SU-DHL-6 (cell line): Measurements from ENCODE around the gene RFTN1.

Experiments used
- H2AFZ ChIP-seq: fragments of 200-600 bp; sonication (generic); 2 replicates; pipeline ENCODE4 v1.6.1; 2014; ENCODE audit warnings: low read depth, mild to moderate bottlenecking, moderate library complexity, mixed read lengths, antibody characterized with exemption, low read length; ENCODE audit not compliant: severe bottlenecking
- H3F3A ChIP-seq: fragments of 200-600 bp; shearing (Covaris generic); 2 replicates; pipeline ENCODE4 v1.6.0; 2016; ENCODE audit warnings: antibody characterized with exemption, mild to moderate bottlenecking; ENCODE audit not compliant: insufficient read depth
- H3K27ac ChIP-seq: fragments of 200-600 bp; sonication (generic); 2 replicates; pipeline ENCODE4 v1.5.1; 2016; ENCODE audit warnings: low read depth, mild to moderate bottlenecking, low read length, moderate library complexity, mixed read lengths
- H3K27me3 ChIP-seq: fragments of 200-600 bp; sonication (generic), shearing (Covaris generic); 2 replicates; pipeline ENCODE4 v1.6.0; 2014; ENCODE audit warnings: mild to moderate bottlenecking, low read length
- H3K36me3 ChIP-seq: fragments of 200-600 bp; sonication (generic); 2 replicates; pipeline ENCODE4 v1.6.1; 2014; ENCODE audit warnings: mild to moderate bottlenecking, low read length, mixed read lengths
- H3K4me2 ChIP-seq: fragments of 300-600, 200-600 bp; shearing (Covaris generic), sonication (generic); 2 replicates; pipeline ENCODE4 v1.6.0; 2014; ENCODE audit warnings: low read length, low read depth, mild to moderate bottlenecking; ENCODE audit not compliant: poor library complexity, severe bottlenecking
- H3K4me3 ChIP-seq: fragments of 200-600 bp; sonication (generic); 2 replicates; pipeline ENCODE4 v1.5.1; 2014; ENCODE audit warnings: antibody characterized with exemption, low read length, mild to moderate bottlenecking, mixed read lengths; ENCODE audit not compliant: insufficient read depth, poor library complexity, severe bottlenecking
- H3K79me2 ChIP-seq: fragments of 200-600 bp; sonication (generic); 2 replicates; pipeline ENCODE4 v1.6.1; 2014; ENCODE audit warnings: mild to moderate bottlenecking, low read length, moderate library complexity; ENCODE audit not compliant: insufficient read depth
- H3K9ac ChIP-seq: fragments of 200-600 bp; sonication (generic); 2 replicates; pipeline ENCODE4 v1.7.0; 2014; ENCODE audit warnings: mild to moderate bottlenecking, low read length
- H3K9me2 ChIP-seq: fragments of 200-600 bp; sonication (generic); replicated peaks from 2 replicates; pipeline ENCODE4 v1.6.1; 2014; ENCODE audit warnings: low read length; ENCODE audit not compliant: insufficient read depth
- H3K9me3 ChIP-seq: fragments of 200-600 bp; sonication (generic); 2 replicates; pipeline ENCODE4 v1.6.1; 2014; ENCODE audit warnings: low read length, mixed read lengths; ENCODE audit not compliant: insufficient read depth
- H4K20me1 ChIP-seq: fragments of 200-600 bp; sonication (generic); 2 replicates; pipeline ENCODE4 v1.6.1; 2014; ENCODE audit warnings: low read depth, mild to moderate bottlenecking, antibody characterized with exemption, low read length, moderate library complexity, mixed read lengths
- EZH2phosphoT487 ChIP-seq: fragments of 200-600 bp; sonication (generic), shearing (Covaris generic); conservative IDR thresholded peaks from 2 replicates; pipeline ENCODE4 v1.6.1; 2018; ENCODE audit warnings: mild to moderate bottlenecking, antibody characterized with exemption, low read length, moderate library complexity, mixed read lengths
- TF ChIP-seq, protein P1 (sequence below): fragments of 200-600 bp; sonication (generic); IDR thresholded peaks from one replicate; pipeline ENCODE4 v1.5.1; 2017; ENCODE audit warnings: antibody characterized with exemption, mild to moderate bottlenecking, low read length, moderate library complexity; ENCODE audit not compliant: insufficient read depth, poor library complexity, severe bottlenecking

RFTN1 gene

DNA sequence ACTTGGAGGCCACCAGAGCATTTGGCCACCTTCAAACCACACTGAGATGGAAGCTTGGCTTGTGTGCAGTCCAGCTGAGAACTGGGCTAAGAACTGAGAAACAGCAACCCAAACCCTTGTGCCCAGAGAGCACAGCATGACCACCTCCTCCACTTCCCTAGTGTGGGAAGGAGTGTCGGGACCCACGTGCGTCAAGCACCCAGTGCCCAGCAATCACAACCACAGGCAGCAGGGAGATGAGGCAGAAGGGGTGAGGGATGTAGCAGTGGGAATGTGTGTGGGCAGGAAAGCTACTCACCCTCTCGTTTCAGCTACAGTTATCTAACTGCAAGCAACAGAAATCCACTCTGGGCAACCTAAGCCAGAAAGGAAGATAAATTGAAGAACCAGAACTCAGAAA lies 25.0 kb upstream of the RFTN1 start:
- Histone ChIP-seq H3F3A (no peaks in the 10 kb centered on the region), H3K27me3 (no peaks in the 10 kb centered on the region), H3K9ac (no peak overlapping the region), H3K4me3 (no peak overlapping the region), H4K20me1 (no peaks in the 10 kb centered on the region), H3K4me2 (no peak overlapping the region), H3K9me3 (no peaks in the 10 kb centered on the region), H3K27ac (no peak overlapping the region), H3K36me3 (no peaks in the 10 kb centered on the region), H3K79me2 (no peaks in the 10 kb centered on the region), H2AFZ (no peak overlapping the region), H3K9me2 (no peaks in the 10 kb centered on the region)
- no peak for TF ChIP-seq EZH2phosphoT487
- TF ChIP-seq, protein P1, sequence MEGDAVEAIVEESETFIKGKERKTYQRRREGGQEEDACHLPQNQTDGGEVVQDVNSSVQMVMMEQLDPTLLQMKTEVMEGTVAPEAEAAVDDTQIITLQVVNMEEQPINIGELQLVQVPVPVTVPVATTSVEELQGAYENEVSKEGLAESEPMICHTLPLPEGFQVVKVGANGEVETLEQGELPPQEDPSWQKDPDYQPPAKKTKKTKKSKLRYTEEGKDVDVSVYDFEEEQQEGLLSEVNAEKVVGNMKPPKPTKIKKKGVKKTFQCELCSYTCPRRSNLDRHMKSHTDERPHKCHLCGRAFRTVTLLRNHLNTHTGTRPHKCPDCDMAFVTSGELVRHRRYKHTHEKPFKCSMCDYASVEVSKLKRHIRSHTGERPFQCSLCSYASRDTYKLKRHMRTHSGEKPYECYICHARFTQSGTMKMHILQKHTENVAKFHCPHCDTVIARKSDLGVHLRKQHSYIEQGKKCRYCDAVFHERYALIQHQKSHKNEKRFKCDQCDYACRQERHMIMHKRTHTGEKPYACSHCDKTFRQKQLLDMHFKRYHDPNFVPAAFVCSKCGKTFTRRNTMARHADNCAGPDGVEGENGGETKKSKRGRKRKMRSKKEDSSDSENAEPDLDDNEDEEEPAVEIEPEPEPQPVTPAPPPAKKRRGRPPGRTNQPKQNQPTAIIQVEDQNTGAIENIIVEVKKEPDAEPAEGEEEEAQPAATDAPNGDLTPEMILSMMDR, result no peak

DNA sequence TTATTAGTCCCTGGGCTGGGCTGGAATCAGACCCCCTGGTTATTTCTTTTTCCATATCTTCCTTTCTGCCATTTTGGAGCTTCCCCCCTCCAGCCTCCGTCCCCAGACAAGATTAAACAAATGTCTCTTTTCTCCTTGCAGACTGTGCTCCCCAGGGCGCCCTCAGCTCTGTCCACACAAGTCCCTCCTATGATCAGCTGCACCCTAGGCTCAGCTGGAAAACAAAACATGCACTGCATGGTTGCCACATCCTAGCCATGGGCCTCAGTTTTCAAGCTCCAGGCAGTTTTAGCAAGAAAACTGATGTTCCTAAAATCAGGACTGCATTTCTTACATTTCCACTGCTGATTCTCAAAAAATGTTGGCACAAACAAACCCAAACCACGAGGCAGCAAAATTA lies 23.5 kb upstream of the RFTN1 start:
- Histone ChIP-seq H3K36me3 (no peaks in the 10 kb centered on the region), H3K9ac (no peak overlapping the region), H3K9me2 (no peaks in the 10 kb centered on the region), H4K20me1 (no peaks in the 10 kb centered on the region), H2AFZ (no peak overlapping the region), H3K9me3 (no peaks in the 10 kb centered on the region), H3K79me2 (no peaks in the 10 kb centered on the region), H3F3A (no peaks in the 10 kb centered on the region), H3K27me3 (no peaks in the 10 kb centered on the region), H3K27ac (no peak overlapping the region), H3K4me2 (no peak overlapping the region), H3K4me3 (no peak overlapping the region)
- no peak for TF ChIP-seq EZH2phosphoT487

DNA sequence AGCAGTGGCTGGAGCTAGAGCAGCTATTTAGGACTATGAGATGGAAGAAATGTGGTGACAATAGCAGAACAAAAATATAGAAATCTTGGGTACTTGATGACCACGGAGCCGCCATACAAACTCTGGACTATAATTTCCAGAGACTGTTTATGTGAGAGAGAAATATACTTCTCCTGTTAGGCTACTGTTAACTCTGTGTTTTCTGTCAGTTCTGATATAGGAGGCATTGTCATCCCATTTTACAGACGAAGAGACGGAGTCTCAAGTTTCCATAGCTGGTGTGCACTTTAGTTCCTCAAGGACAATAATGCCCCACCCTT lies 22.8 kb upstream of the RFTN1 start:
- Histone ChIP-seq H3K36me3 (no peaks in the 10 kb centered on the region), H3K9ac (no peak overlapping the region), H3K79me2 (no peaks in the 10 kb centered on the region), H3K4me3 (no peak overlapping the region), H2AFZ (no peak overlapping the region), H3K27me3 (no peaks in the 10 kb centered on the region), H3K9me3 (no peaks in the 10 kb centered on the region), H4K20me1 (no peaks in the 10 kb centered on the region), H3K9me2 (no peaks in the 10 kb centered on the region), H3F3A (no peaks in the 10 kb centered on the region), H3K4me2 (no peak overlapping the region), H3K27ac (no peak overlapping the region)
- TF ChIP-seq EZH2phosphoT487, result no peak
- TF ChIP-seq, protein P1, result no peak

DNA sequence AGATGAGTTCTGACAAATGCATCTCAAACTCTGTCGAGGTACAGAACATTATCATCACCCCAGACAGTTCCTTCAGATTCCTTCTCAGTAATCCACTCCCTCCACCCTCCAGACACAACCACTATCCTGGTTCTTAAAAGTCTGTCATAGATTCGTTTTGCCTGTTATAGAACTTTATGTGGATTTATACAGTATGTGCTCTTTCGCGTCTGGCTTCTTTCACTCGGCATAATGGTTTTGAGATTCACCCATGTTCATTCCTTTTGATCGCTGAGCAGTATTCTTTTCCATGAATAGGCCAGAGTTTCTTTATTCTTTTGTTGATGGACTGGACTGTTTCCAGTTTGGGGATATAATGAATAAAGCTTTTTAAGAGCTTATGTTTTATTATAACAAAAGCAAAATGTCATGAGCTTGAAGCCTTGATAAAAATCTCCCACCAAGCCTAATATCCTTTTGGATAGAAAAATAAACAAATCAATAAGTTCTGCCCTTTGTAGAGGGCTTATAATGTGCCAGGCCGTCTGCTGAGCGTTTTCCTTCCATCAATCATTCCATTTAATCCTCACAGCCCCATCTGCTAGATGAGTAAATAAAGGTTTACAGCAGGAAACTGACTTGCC lies 21.3 kb upstream of the RFTN1 start:
- Histone ChIP-seq H3K4me3 (no peak overlapping the region), H3K9me3 (no peaks in the 10 kb centered on the region), H3F3A (no peaks in the 10 kb centered on the region), H3K4me2 (no peak overlapping the region), H3K9me2 (no peaks in the 10 kb centered on the region), H3K27ac (no peak overlapping the region), H2AFZ (no peak overlapping the region), H4K20me1 (no peaks in the 10 kb centered on the region), H3K27me3 (no peaks in the 10 kb centered on the region), H3K36me3 (no peaks in the 10 kb centered on the region), H3K9ac (no peak overlapping the region), H3K79me2 (no peaks in the 10 kb centered on the region)
- TF ChIP-seq, protein P1, result no peak
- TF ChIP-seq EZH2phosphoT487, result no peak
